ENCODE results near the gene CFAP298. TPM values are rescaled to one million over a fixed set of nuclear protein-coding genes. Genes with fewer than 3 reads are reported as not detected.
A peak's percentile ranks its signal among the peaks of the same experiment; 100 is the strongest.

CFAP298 gene
- total RNA-seq, 1 donor: 20.3 TPM

DNA sequence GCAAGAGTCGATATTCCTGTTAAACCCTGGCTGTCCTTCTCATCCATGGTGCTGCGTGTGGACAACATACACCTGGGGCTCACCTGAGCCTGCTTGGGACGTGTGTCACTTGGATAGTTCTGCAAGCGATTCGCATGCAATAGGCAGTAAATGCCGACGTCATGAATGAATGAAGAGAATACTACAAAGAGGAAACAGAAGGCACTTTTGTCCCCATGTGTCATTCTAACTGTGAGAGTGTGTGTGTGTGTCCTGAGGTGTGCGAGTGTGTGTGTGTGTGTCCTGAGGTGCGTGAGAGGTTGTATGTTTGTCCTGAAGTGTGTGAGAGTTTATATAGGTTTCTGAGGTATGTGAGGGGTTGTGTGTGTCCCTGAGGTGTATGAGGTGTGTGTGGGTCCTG lies 26.2 kb downstream of the CFAP298 start:
- DNase-seq (ENCODE audit: low read depth): no peak
- TF ChIP-seq, protein P1, sequence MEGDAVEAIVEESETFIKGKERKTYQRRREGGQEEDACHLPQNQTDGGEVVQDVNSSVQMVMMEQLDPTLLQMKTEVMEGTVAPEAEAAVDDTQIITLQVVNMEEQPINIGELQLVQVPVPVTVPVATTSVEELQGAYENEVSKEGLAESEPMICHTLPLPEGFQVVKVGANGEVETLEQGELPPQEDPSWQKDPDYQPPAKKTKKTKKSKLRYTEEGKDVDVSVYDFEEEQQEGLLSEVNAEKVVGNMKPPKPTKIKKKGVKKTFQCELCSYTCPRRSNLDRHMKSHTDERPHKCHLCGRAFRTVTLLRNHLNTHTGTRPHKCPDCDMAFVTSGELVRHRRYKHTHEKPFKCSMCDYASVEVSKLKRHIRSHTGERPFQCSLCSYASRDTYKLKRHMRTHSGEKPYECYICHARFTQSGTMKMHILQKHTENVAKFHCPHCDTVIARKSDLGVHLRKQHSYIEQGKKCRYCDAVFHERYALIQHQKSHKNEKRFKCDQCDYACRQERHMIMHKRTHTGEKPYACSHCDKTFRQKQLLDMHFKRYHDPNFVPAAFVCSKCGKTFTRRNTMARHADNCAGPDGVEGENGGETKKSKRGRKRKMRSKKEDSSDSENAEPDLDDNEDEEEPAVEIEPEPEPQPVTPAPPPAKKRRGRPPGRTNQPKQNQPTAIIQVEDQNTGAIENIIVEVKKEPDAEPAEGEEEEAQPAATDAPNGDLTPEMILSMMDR (IDR thresholded peaks at IDR 0.05; ENCODE audit: insufficient read depth, low read depth, low read length): no peak
- H3K4me3 ChIP-seq (ENCODE audit: low read depth, low read length): no peak overlapping the region

DNA sequence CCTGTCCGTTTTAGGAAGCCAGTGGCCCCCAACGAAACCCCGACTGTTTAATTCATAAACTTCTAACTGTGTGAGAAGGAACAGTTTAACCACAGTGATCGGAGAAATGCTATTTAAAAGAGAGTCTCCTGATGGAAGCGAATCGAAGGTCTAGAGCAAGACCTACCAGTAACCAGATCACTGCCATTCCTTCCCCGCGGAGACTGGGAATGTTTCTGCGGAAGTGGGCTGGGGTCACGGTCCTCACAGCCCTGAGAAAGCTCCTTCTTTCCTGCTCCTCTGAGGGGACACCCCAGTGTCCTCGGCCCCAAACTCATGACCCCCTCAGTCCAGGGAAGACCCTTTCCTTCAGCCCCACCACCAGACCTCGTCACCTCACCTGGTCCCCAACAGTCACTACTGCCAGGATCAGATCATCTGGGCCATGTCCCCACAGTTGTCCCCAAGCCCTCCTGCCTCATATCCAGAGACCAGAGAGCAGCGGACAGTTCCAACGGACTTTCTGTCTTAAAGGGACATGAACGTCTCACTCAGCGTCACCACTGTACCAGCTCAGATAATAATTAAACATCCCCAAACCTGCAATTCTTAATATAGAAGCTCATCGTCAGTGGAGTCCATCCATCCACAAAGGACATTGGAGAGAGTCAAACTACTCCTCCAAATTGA lies 27.0 kb downstream of the CFAP298 start, which contains the start of gene TCP10L:
TSS of gene TCP10L (minus strand) at position 482 of the 669 bp plus-strand sequence. CDS start 1,219 bp downstream, outside the sequence.
- TF ChIP-seq, protein P1 (IDR thresholded peaks at IDR 0.05; ENCODE audit: insufficient read depth, low read depth, low read length): no peak
- H3K4me3 ChIP-seq (ENCODE audit: low read depth, low read length): no peak within 1 kb of the TSS
- DNase-seq (ENCODE audit: low read depth): no peak

DNA sequence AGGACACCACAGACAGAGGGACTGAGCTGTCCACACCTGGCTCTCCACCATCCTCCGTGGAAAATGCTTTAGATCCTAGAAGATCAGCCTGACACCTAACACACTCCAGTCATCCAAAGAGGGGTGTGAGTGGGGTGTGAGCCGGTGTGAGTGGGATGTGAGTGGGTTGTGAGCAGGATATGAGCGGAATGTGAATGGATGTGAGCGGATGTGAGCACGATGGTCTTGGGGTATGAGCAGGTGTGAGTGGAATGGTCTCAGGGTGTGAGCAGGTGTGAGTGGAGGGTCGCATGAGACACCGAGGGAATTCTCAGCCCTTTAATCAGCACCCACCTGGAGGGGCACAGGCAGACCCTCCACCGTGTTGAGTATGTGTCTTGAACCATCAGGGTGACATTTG lies 27.7 kb downstream of the CFAP298 start:
- no peak for DNase-seq (ENCODE audit: low read depth)
- TF ChIP-seq, protein P1 (IDR thresholded peaks at IDR 0.05; ENCODE audit: insufficient read depth, low read depth, low read length): no peak
- no peak overlapping the region for H3K4me3 ChIP-seq (ENCODE audit: low read depth, low read length)

DNA sequence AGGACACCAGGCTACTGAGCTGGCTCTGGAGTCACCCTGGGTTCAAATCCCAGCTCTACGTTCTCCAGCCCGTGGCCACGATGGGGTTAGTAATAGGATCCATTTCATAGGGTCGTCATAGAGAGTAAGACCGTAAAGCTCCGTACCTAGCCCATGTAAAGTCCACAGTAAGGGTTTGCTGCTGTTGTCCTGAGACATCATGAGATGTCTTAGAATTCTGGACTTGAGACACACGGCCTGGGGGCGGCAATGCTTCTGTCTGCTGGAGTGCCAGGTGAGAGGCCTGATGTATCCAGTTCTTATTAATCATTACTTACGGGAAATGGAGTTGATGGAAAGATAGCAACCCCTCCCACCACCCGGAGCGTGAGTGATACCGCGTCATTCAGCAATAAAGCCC lies 30.4 kb downstream of the CFAP298 start:
- no peak for DNase-seq (ENCODE audit: low read depth)
- TF ChIP-seq, protein P1 (IDR thresholded peaks at IDR 0.05; ENCODE audit: insufficient read depth, low read depth, low read length): no peak
- H3K4me3 ChIP-seq (ENCODE audit: low read depth, low read length): no peak overlapping the region

DNA sequence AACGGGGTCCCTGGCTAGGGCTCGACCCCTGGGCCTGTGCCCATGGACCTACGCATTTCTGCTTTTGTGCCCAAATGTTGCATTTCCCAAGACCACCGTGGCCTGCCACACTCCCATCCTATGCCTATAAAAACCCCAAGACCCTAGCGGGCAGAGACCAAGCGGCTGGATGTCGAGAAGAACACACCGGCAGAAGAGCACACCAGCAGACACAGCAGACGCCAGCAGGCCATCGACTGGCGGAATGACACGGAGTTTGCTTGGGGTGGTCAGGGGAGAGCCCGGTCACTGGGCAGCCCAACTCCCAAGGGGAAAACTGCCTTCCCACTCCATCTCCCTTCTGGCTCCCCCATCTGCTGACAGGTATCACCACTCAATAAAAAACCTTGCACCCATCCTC lies 31.2 kb downstream of the CFAP298 start:
- H3K4me3 ChIP-seq (ENCODE audit: low read depth, low read length): no peak overlapping the region
- TF ChIP-seq, protein P1 (IDR thresholded peaks at IDR 0.05; ENCODE audit: insufficient read depth, low read depth, low read length): no peak
- no peak for DNase-seq (ENCODE audit: low read depth)

DNA sequence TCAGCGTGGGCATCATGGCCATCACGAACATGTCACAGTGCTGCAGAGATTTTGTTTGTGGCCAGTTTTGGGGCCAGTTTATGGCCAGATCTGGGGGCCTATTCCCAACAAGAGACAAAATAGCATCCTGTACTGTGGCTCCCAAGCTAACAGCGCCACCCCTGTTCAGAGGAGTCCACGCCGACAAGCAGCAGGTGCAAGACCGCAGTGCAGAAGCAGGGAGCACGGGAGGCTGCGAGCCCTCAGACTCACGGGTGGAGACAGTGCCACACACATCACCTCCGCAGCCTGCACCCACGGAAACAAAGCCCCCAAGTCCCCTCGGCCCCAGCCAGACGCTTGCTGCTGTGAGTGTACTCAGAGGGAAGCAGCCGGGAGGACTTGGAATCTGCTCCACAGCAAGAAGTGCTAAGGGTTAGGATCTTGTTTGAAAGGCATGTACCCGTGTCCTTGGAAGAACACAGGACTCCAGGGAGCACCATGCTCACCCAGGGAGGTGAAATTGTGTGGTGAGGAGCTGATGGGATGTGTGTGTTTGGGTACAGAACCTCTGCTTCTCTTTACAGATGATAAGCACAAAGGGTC lies 34.0 kb downstream of the CFAP298 start:
- H3K4me3 ChIP-seq (ENCODE audit: low read depth, low read length): no peak overlapping the region
- TF ChIP-seq, protein P1 (IDR thresholded peaks at IDR 0.05; ENCODE audit: insufficient read depth, low read depth, low read length): peak; percentile 51
- no peak for DNase-seq (ENCODE audit: low read depth)

Data from fibroblast of villous mesenchyme (primary cell).